GM13977 (cell line): ENCODE measurements around the gene HOXB7.

Experiments used
- DNase-seq: peaks from one replicate; pipeline ENCODE4 v3.0.0; 2012; ENCODE audit warnings: low spot score
- CTCF ChIP-seq: IDR thresholded peaks from 2 replicates; pipeline ENCODE4 v1.5.1; 2012; ENCODE audit warnings: mild to moderate bottlenecking, control low read depth; ENCODE audit not compliant: insufficient read depth; ENCODE audit errors: extremely low read depth, missing control alignments
- in situ Hi-C: fragments of 300-500 bp; cut with MboI; formaldehyde crosslinking; loops from one replicate; pipeline ENCODE4 v1.12.0; 2022; ENCODE audit warnings: low sequenced_read_pairs, low pct_unique_long_range_greater_than_20kb, mixed read lengths, inconsistent platforms; ENCODE audit not compliant: unreplicated experiment

Gene HOXB7

GRCh38 chr17:48618256-48618896 lies 7.6 kb upstream of the HOXB7 start:
- DNase-seq = peak; percentile 95
- TF ChIP-seq CTCF = peak; percentile 92
- in situ Hi-C loops = loop anchor here (10.0 kb wide), 1 partner anchor 106 kb away; the partner anchor contains the start of genes HOXB13, PRAC1 and PRAC2

- no peak for TF ChIP-seq CTCF
- DNase-seq = no peak
- in situ Hi-C loops = loop anchor here (10.0 kb wide), 1 partner anchor 107 kb away; the partner anchor contains the start of genes HOXB13, PRAC1 and PRAC2
Observed at GRCh38 chr17:48617471-48618255, 6.8 kb upstream of the HOXB7 start.

GRCh38 chr17:48616717-48617470 lies 6.1 kb upstream of the HOXB7 start:
- in situ Hi-C loops = loop anchor here (10.0 kb wide), 1 partner anchor 108 kb away; the partner anchor contains the start of genes HOXB13, PRAC1 and PRAC2
- no peak for TF ChIP-seq CTCF

GRCh38 chr17:48615963-48616716 lies 5.3 kb upstream of the HOXB7 start:
- TF ChIP-seq CTCF = no peak
- no peak for DNase-seq
- in situ Hi-C loops = loop anchor here (10.0 kb wide), 1 partner anchor 109 kb away; the partner anchor contains the start of genes HOXB13, PRAC1 and PRAC2

More at GRCh38 chr17:48616717-48617470, 6.1 kb upstream of the HOXB7 start:
- no peak for DNase-seq

- no peak for DNase-seq
- TF ChIP-seq CTCF = no peak
Observed at GRCh38 chr17:48615047-48615962, 4.5 kb upstream of the HOXB7 start, which contains the start of gene HOXB8. TSS of gene HOXB8 (minus strand) at chr17:48615292. CDS start at chr17:48614704, 588 bp downstream.

More at GRCh38 chr17:48615047-48615962, 4.5 kb upstream of the HOXB7 start, which contains the start of gene HOXB8:
- in situ Hi-C loops = loop anchor here (10.0 kb wide), 1 partner anchor 109 kb away; the partner anchor contains the start of genes HOXB13, PRAC1 and PRAC2
